ENCODE measurements around the gene CCNH.

GRCh38 chr5:87432460-87432859, 19.7 kb upstream of the CCNH start:
- no peak for TF ChIP-seq CTCF (conservative IDR thresholded peaks at IDR 0.05; ENCODE audit: low read length)
- TF ChIP-seq EZH2phosphoT487 (IDR thresholded peaks at IDR 0.05; ENCODE audit: borderline replicate concordance, low read depth, low read length), result no peak
